NCI-H1105 treated with DMSO at 0.1 percent for 48 hours (cell line): ENCODE measurements around the gene PI4KA.
"Not testable (repeated sequence)": the region's sequence is repeated elsewhere in the genome, so short reads cannot be mapped to it uniquely, and the experiment has no call there.

Experiments
- DNase-seq: peaks from one replicate; lab custom pipeline; 2025; lab: John Stamatoyannopoulos, UW

Gene PI4KA

GRCh38 chr22:20749453-20749852 lies 109.2 kb downstream of the PI4KA start:
- no peak for DNase-seq

GRCh38 chr22:20748731-20749428 lies 109.7 kb downstream of the PI4KA start:
- no peak for DNase-seq

- DNase-seq = no peak
These were observed 110.5 kb downstream of the PI4KA start for GRCh38 chr22:20748082-20748481.

- DNase-seq = no peak
These were observed 111.4 kb downstream of the PI4KA start for GRCh38 chr22:20747223-20747622.

GRCh38 chr22:20746431-20747189 lies 112.0 kb downstream of the PI4KA start:
- no peak for DNase-seq

GRCh38 chr22:20745119-20745518 lies 113.5 kb downstream of the PI4KA start:
- no peak for DNase-seq

- no peak for DNase-seq
These were observed 114.2 kb downstream of the PI4KA start for GRCh38 chr22:20744456-20744855.

- no peak for DNase-seq
These were observed 115.8 kb downstream of the PI4KA start for GRCh38 chr22:20742764-20743163.

GRCh38 chr22:20741634-20742581 lies 116.7 kb downstream of the PI4KA start:
- peak; percentile 28 for DNase-seq

GRCh38 chr22:20741008-20741633 lies 117.5 kb downstream of the PI4KA start:
- DNase-seq = no peak

- DNase-seq = no peak
These were observed 118.2 kb downstream of the PI4KA start for GRCh38 chr22:20740222-20740951.

GRCh38 chr22:20738394-20739089 lies 120.1 kb downstream of the PI4KA start:
- no peak for DNase-seq

- not testable (repeated sequence) for DNase-seq
These were observed 121.7 kb downstream of the PI4KA start for GRCh38 chr22:20736891-20737290.

- DNase-seq = not testable (repeated sequence)
These were observed 123.1 kb downstream of the PI4KA start for GRCh38 chr22:20735356-20736162.

- DNase-seq = not testable (repeated sequence)
These were observed 126.2 kb downstream of the PI4KA start for GRCh38 chr22:20732431-20732830.

GRCh38 chr22:20729194-20729593 lies 129.4 kb downstream of the PI4KA start:
- DNase-seq = no peak

- no peak for DNase-seq
These were observed 130.0 kb downstream of the PI4KA start for GRCh38 chr22:20728523-20729190.

GRCh38 chr22:20727118-20728015 lies 131.2 kb downstream of the PI4KA start:
- DNase-seq = no peak
